Activated T-helper 17 cell treated with anti-CD3 and anti-CD28 coated beads, Interleukin-2, amount 50 U/mL, for 72 hours (primary cell): ENCODE measurements around the gene TNFRSF1A. TPM values are rescaled to one million over a fixed set of nuclear protein-coding genes. Genes with fewer than 3 reads are reported as not detected.

ENCODE experiments used
- ATAC-seq: fragments of 150-1000 bp; cut with Tn5 transposase; replicated peaks from 2 replicates; pipeline ENCODE4 v1.10.0; 2021; ENCODE audit warnings: mild to moderate bottlenecking, moderate library complexity
- H3K27ac Mint-ChIP-seq: one replicate; pipeline ENCODE4 v1.8.0; 2022; ENCODE audit warnings: mixed read lengths
- H3K27me3 Mint-ChIP-seq: one replicate; pipeline ENCODE4 v1.8.0; 2022; ENCODE audit warnings: mixed read lengths
- H3K36me3 Mint-ChIP-seq: one replicate; pipeline ENCODE4 v1.8.0; 2022; ENCODE audit warnings: low read depth, mild to moderate bottlenecking, mixed read lengths
- H3K4me1 Mint-ChIP-seq: one replicate; pipeline ENCODE4 v1.8.0; 2022; ENCODE audit warnings: mixed read lengths
- H3K4me3 Mint-ChIP-seq: one replicate; pipeline ENCODE4 v1.8.0; 2022; ENCODE audit warnings: mild to moderate bottlenecking, mixed read lengths
- H3K9me3 Mint-ChIP-seq: one replicate; pipeline ENCODE4 v1.8.0; 2022; ENCODE audit warnings: mixed read lengths
- total RNA-seq, 2 donors: library from RNA; stranded (reverse); gene quantifications; one replicate each; pipeline ENCODE4 v1.2.3, GENCODE V29; 2022

Gene TNFRSF1A
- total RNA-seq, 2 donors from 2014 or later: 42.1 to 74.1 TPM

DNA sequence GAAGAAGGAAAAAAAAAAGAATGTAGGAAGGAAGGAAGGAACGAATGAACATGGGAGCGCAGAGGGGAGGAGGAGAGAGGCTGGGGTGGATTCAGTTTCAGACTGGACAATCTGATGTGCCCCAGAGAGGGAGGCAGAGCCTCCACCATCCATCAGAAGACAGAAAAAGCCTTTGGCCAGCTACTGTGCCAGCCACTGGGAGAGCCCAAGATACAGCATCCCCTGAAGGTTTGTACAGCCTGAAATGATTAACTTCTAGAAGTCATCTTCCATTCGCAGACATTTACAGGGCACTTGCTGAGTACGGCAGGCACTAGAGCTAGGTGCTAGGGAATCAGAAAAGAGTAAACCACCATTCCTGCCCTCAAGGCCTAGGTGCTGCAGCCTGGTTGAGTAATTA is 22.4 kb downstream of the TNFRSF1A start:
- ATAC-seq: no peak
- H3K36me3 Mint-ChIP-seq: no peaks in the 10 kb centered on the region
- peaks cover 15% of the 10 kb centered on the region for H3K4me1 Mint-ChIP-seq
- peak overlapping the region; percentile 4 for H3K27ac Mint-ChIP-seq
- no peak overlapping the region for H3K4me3 Mint-ChIP-seq
- no peaks in the 10 kb centered on the region for H3K27me3 Mint-ChIP-seq
- no peaks in the 10 kb centered on the region for H3K9me3 Mint-ChIP-seq

DNA sequence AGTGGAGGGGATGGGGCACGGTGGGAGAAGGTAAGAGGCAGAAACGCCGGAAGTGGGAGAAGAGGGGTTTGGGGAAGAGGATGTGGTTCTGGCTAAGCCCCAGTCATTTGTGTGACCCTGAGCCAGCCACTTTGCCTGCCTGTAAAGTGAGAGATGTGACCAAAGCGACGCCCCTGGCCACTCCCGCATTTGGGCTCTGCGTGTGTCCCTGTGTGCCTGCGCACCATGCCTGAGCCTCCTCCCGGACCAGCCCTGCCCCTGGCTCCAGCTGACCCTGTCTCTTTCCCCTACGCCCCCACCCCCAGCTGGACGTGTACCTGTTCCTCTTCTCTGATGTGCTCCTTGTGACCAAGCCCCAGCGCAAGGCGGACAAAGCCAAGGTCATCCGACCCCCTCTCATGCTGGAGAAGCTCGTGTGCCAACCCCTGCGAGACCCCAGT is 23.4 kb downstream of the TNFRSF1A start:
- Mint-ChIP-seq H3K9me3 (no peaks in the 10 kb centered on the region), H3K4me3 (no peak overlapping the region), H3K36me3 (no peaks in the 10 kb centered on the region), H3K27ac (peak overlapping the region; percentile 4), H3K4me1 (peaks cover 7% of the 10 kb centered on the region), H3K27me3 (no peaks in the 10 kb centered on the region)
- no peak for ATAC-seq

DNA sequence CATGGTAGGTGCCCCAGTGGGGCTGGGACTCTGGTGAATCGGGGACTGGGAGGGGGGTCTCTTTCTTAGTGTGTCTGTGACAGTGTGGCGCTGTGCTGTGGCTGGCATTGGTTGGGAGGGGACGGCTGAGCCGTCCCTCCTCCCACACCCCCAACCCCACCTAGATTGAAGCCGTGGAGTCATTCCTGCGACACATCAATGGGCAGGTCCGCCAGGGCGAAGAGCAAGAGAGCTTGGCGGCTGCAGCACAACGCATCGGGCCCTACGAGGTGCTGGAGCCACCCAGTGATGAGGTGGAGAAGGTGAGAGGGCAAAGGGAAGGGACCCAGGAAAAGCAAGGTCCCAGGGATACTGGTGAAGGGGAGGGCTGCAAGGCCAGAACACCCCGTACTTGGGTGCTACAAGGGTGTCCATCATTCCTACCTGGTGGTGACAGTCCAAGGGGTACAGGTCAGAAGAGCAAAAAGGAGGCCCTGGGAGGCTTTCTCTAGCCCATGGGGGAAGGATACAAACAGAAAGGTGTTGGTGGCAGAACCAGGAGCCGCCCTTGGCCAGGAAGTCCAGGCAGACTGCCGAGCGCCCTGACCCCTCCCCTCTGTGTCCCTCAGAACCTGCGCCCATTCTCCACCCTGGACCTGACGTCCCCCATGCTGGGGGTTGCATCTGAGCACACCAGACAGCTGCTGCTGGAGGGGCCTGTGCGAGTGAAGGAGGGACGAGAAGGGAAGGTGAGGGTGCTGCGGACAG is 24.0 kb downstream of the TNFRSF1A start:
- ATAC-seq: no peak

DNA sequence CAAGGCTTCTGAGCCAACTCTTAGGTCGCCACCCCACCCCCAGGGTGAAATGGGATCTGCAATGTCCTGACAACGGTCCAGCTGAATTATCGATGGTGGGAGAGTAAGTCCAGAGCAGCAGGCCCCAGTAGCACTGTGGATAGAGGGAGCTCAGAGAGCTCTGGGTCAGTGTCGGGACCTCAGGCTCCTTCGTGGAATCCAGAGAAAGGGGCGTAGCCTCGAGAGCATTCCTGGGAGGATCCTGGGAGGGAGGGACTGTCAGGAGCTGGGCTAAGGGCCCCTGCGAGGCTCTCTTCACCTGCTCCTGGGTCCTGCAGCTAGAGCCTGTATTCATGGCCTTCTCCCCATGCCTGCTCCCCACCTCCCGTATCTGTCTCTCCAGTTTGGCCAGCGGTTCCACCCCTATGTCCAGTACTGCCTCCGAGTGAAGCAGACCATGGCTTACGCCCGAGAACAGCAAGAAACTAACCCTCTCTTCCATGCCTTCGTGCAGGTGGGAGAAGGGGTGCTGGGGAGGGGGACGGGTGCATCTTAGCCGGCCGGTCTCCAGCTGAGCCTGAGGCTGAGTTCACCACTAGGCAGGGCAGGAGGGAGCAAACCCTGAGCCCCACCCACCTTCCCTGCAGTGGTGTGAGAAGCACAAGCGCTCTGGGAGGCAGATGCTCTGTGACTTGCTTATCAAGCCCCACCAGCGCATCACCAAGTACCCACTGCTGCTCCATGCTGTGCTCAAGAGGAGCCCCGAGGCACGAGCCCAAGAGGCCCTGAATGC is 24.8 kb downstream of the TNFRSF1A start:
- Mint-ChIP-seq H3K27me3 (no peaks in the 10 kb centered on the region), H3K9me3 (no peaks in the 10 kb centered on the region), H3K4me3 (no peak overlapping the region), H3K27ac (no peak overlapping the region), H3K4me1 (peaks cover 5% of the 10 kb centered on the region), H3K36me3 (no peaks in the 10 kb centered on the region)
- no peak for ATAC-seq

More for the DNA sequence above, 24.0 kb downstream of the TNFRSF1A start:
- Mint-ChIP-seq H3K36me3 (no peaks in the 10 kb centered on the region), H3K27me3 (no peaks in the 10 kb centered on the region), H3K4me3 (no peak overlapping the region), H3K27ac (no peak overlapping the region), H3K9me3 (no peaks in the 10 kb centered on the region), H3K4me1 (peaks cover 3% of the 10 kb centered on the region)

DNA sequence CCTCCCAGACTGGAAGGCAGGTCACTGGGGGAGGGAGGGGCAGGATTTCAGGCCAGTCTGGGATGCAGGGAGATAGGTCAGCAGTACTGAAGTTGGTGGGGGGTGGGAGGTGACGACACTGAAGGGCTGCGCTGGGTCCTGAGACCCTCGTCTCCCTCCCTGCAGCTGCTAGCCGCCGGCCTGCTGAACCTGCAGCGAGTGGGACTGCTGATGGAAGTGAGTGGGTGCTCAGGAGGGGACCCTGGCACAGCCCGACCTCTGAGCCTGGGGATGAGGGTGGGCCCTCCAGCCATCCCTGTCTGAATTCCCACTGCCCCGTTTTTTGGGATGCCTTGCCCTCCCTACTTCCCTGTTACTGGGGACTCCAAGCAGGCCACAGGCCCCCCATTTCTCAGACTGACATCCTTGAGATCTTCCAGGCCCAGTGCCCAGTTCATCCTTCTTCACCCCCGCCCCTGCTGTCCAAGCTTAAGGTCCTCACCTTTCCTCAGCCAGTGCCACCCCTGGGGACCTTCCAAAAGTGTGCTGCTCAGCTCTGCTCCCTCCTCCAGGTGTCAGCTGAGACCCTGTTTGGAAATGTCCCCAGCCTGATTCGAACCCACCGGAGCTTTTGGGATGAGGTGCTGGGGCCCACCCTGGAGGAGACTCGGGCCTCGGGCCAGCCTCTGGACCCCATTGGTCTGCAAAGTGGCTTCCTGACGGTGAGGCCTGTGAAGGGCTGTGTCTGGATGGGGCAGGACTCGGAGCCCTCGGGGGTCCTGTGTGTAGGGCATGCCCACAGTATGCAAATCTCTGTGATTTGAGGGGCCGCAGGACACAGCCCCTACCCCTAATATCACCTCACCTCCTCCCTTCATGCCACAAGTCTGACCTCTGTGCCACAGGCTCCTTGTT is 25.9 kb downstream of the TNFRSF1A start:
- Mint-ChIP-seq H3K27ac (no peak overlapping the region), H3K4me3 (no peak overlapping the region), H3K27me3 (no peaks in the 10 kb centered on the region), H3K36me3 (no peaks in the 10 kb centered on the region), H3K4me1 (peaks cover 5% of the 10 kb centered on the region), H3K9me3 (no peaks in the 10 kb centered on the region)
- no peak for ATAC-seq

DNA sequence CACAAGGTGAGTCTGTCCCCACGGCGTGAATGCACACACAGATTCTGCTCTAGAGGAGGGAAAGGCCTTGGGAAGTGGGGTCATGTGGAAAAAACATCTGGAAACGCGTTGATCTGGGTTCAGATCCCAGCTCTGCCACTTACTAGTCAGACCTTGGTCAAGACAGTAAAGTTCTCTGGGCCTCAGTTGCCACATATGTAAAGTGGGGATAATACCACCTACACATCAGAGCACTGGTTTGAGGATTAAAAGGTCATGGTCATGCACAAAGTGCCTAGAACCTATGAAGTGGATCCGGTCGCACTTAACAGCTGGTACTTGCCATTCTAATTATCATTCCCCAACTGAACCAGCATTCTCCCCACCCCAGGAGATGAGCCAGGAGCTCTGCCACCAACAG is 26.7 kb downstream of the TNFRSF1A start:
- no peak for ATAC-seq
- H3K9me3 Mint-ChIP-seq: no peaks in the 10 kb centered on the region
- H3K27me3 Mint-ChIP-seq: no peaks in the 10 kb centered on the region
- H3K4me3 Mint-ChIP-seq: no peak overlapping the region
- no peak overlapping the region for H3K27ac Mint-ChIP-seq
- peaks cover 5% of the 10 kb centered on the region for H3K4me1 Mint-ChIP-seq
- no peaks in the 10 kb centered on the region for H3K36me3 Mint-ChIP-seq

DNA sequence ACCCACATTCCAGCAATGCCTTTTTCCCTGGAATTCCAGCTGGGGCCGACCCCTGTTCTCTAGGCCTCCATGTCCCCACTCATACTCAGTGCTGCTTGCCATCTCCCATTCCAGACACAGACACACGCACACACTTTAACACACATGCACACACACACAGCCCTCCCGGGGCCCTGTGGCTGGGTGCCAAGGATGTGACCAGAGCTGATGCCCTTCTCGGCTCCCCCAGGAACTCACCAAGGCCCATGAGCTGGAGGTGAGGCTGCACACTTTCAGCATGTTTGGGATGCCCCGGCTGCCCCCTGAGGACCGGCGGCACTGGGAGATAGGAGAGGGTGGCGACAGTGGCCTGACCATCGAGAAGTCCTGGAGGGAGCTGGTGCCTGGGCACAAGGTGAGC is 27.1 kb downstream of the TNFRSF1A start:
- Mint-ChIP-seq H3K36me3 (no peaks in the 10 kb centered on the region), H3K27me3 (no peaks in the 10 kb centered on the region), H3K27ac (no peak overlapping the region), H3K9me3 (no peaks in the 10 kb centered on the region), H3K4me1 (peaks cover 5% of the 10 kb centered on the region), H3K4me3 (no peak overlapping the region)
- no peak for ATAC-seq

DNA sequence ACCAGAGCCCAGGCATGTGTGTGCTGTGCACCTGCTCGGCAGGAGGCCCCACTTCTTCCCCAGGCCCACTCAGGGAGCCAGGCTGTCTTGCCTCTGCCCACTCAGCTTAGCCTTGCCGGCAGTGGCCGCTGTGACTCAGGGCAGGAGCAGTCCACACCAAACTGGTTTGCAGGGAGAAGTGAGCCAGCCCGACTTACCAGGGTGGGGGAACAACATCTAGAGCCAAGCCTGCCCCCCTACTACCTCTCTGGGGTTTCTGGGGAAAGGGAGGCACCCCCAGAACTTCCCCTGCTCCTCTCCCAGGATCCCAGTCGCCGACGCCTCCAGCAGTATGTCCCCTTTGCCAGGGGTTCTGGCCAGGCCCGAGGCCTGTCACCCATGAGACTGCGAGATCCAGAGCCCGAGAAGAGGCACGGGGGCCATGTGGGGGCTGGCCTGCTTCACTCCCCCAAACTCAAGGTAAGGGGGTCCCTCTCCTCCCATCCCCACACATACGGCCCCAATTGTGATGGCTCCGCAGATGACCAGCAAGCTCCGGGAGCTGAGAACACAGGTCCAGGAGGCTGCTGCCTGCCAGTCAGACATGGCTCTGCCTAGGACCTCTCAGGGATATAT is 28.4 kb downstream of the TNFRSF1A start:
- Mint-ChIP-seq H3K4me1 (peaks cover 5% of the 10 kb centered on the region), H3K9me3 (no peaks in the 10 kb centered on the region), H3K4me3 (no peak overlapping the region), H3K36me3 (no peaks in the 10 kb centered on the region), H3K27me3 (peaks cover 9% of the 10 kb centered on the region), H3K27ac (no peak overlapping the region)
- no peak for ATAC-seq

DNA sequence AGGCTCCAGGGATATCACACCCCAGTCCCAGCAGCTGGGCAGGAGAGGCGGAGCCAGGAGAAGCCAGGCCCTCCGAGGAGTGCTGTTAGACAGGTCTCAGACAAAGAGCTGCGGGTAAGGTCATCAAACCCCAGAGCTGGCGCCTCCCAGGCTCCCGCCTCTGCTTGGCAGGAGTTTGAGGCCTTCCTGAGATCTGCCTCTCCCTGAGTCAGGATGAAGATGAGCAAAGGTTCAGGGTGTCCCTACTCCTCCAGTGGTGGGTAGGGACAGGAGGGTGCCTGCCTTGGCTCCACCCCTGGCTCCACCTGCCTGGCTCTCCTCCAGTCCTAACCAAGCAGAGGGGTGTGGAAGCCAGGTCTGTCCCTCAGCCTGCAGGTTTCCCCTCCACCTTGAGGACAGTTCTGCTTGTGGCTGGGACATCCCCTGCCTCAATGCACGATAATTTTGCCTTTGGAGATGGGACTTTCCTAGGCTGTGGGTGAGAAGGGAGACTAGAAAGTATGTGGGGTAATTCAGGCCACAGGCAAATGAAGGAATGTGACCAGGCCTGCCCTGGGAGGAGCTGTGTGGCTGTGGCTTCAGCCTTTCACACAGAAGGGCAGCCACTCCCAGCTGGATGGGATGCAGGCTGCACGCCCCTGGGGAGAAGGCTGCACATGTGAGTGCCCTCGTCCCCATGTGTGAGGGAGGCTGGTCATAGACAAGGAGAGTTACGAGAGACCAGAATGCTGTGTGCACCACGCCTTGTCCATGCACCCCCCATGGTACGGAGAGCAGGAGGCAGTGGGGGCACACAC is 29.1 kb downstream of the TNFRSF1A start:
- Mint-ChIP-seq H3K4me1 (peaks cover 5% of the 10 kb centered on the region), H3K36me3 (no peaks in the 10 kb centered on the region), H3K27me3 (peaks cover 10% of the 10 kb centered on the region), H3K9me3 (no peaks in the 10 kb centered on the region), H3K4me3 (no peak overlapping the region), H3K27ac (peak overlapping the region; percentile 27)
- ATAC-seq: peak; percentile 85

DNA sequence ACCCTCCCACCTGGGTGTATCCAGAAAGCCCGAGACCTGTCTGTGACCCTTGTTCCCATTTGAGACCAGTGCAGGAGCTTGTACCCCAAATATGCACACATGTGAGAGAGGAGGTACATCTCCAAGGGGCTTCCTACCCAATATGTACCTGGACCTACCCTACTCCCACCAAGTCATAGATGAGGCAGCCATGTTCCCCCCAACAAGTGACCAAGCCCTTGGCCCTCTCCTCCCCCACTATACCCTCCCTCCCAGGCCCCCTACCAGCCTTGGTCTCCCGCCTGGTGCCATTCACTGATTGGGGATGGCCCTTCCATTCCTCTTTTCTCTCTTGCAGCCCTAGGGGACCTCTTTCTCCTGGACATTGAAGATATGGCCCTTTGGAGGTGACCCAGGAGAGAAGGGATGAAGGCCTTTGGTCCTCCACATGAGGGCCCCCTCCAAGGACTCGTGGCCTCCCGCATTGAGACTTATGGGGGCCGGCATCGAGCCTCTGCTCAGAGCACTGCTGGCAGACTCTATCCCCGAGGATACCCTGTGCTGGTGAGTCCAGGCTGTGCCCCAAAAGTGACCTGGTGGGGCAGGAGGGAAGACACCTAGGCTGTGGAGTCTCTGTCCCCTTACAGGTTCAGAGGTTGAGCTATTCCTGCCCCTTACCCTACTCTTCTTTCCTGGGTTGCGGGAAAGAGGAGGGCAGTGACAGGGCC is 29.9 kb downstream of the TNFRSF1A start:
- H3K36me3 Mint-ChIP-seq: no peaks in the 10 kb centered on the region
- no peak for ATAC-seq
- H3K4me3 Mint-ChIP-seq: no peak overlapping the region
- H3K9me3 Mint-ChIP-seq: no peaks in the 10 kb centered on the region
- peaks cover 5% of the 10 kb centered on the region for H3K4me1 Mint-ChIP-seq
- H3K27me3 Mint-ChIP-seq: peaks cover 10% of the 10 kb centered on the region
- no peak overlapping the region for H3K27ac Mint-ChIP-seq

DNA sequence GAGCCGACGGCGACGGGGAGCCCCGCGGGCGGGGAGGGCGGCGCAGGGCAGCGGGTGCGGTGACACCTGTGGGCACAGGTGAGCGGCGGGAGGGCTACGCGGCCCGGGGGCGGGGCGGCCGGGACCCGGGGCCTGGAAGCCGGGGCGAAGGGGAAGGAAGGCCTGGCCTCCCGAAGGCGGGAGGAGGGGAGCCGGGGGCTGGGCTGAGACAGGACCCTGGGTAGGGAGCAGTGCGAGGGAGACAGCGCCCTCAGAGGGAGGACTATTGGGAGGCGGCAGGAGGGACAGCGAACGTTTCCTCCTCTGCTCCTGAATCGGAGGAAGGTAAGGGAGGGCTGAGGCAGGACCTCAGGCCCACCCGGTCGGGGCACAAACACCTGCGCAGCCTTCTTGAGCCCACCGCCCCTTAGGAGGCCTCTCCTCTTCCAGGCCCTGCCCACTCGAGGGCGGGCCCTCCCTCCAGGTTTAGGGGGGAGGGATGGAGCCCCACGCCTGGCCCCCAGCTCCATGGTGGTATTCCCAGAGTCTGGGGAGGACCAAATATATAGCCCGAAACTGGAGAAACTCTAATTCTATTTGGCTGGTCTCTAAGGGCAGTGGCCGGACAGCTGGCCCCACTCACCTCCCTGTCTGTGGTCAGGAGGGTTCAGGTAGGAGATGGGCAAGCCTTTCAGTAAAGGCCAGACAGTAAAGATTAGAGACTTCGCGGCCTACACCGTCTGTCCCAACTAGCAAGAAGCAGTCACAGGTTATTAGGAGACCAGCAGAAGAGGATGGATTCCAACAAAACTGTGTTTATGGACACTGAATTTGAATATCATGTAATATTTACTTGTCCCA is 30.9 kb downstream of the TNFRSF1A start:
- Mint-ChIP-seq H3K27ac (no peak overlapping the region), H3K36me3 (no peaks in the 10 kb centered on the region), H3K9me3 (no peaks in the 10 kb centered on the region), H3K4me3 (no peak overlapping the region), H3K27me3 (peaks cover 10% of the 10 kb centered on the region), H3K4me1 (peaks cover 5% of the 10 kb centered on the region)
- ATAC-seq: no peak

DNA sequence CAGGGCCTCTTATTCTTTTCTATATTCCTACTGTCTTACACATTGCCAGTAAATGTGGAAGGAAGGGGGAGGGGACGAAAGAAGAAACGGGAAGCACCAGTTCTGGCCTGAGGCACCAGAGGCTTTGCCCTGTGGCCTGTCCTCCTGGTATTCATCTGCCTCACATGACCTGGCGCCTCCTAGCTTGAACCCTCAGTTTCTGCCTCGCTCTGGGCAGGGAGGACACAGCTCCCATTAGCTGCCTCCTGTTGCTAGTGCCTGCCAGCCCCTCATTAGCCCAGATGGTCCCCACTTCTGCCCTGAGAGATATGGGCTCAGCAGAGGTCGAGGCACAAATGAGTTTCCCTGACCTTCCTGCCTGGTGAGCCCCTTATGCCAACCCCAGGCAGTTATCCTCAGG is 34.3 kb downstream of the TNFRSF1A start:
- Mint-ChIP-seq H3K27me3 (peaks cover 14% of the 10 kb centered on the region), H3K36me3 (no peaks in the 10 kb centered on the region), H3K9me3 (no peaks in the 10 kb centered on the region), H3K4me1 (peaks cover under 1% of the 10 kb centered on the region), H3K4me3 (no peak overlapping the region), H3K27ac (no peak overlapping the region)
- no peak for ATAC-seq
